HCT116 (cell line): ENCODE measurements around the gene KDM2B. TPM values are rescaled to one million over a fixed set of nuclear protein-coding genes. Genes with fewer than 3 reads are reported as not detected.

Source experiments
- ATAC-seq: fragments of 200-7000 bp; cut with Tn5 transposase; 2 replicates; pipeline ENCODE4 v1.9.1; 2020; ENCODE audit warnings: mild to moderate bottlenecking, moderate library complexity
- BruUV-seq: library from RNA; stranded (reverse); fragments of 400-500 nt; replicated peaks from 2 replicates; lab custom pipeline; 2021; lab: Mats Ljungman, UMichigan
- CTCF ChIA-PET: fragments of 300-600 bp; sonication (Branson Sonifier 250); formaldehyde crosslinking; loops from one replicate; lab custom pipeline; 2021; ENCODE audit warnings: antibody characterized with exemption; lab: Charles Lee
- POLR2A ChIA-PET: fragments of 300-600, 350-600 bp; sonication (Branson Sonifier 250); formaldehyde crosslinking; loops from one replicate; lab custom pipeline; 2021; ENCODE audit warnings: antibody characterized with exemption; lab: Charles Lee
- RAD21 ChIA-PET, 2 experiments: fragments of 300-600 bp; sonication (Branson Sonifier 250); formaldehyde crosslinking; loops; one replicate each; lab custom pipeline; 2023; ENCODE audit warnings: low total read pairs in 2 of 2; ENCODE audit not compliant: uncharacterized antibody in 2 of 2, unreplicated experiment in 2 of 2, low non-redundant PET in 1 of 2; lab: Charles Lee
- DNase-seq: peaks from one replicate; pipeline ENCODE4 v3.0.0-alpha.2; 2010; ENCODE audit warnings: low read depth, low spot score
- H2AFZ ChIP-seq: fragments of 200-600 bp; shearing (Covaris generic), sonication (generic); 2 replicates; pipeline ENCODE4 v1.6.1; 2017; ENCODE audit warnings: low read depth, mixed run types, mixed read lengths, antibody characterized with exemption, low read length; ENCODE audit not compliant: poor library complexity, severe bottlenecking
- H3K27ac ChIP-seq: 2 replicates; pipeline ENCODE4 v1.5.1; 2012; ENCODE audit warnings: low read depth, low read length
- H3K27me3 ChIP-seq: fragments of 200-600 bp; sonication (generic); 2 replicates; pipeline ENCODE4 v1.6.1; 2016; ENCODE audit warnings: mixed run types, low read length, mixed read lengths; ENCODE audit not compliant: insufficient read depth
- H3K36me3 ChIP-seq, 2 experiments: fragments of 200-500 bp in 1 of 2; fragments of 200-600 bp in 1 of 2; sonication (Bioruptor generic) in 1 of 2; sonication (generic) in 1 of 2; 2 replicates each; pipeline versions ENCODE4 v1.5.1 to v1.6.1; 2014 to 2016; ENCODE audit warnings: low read length in 2 of 2, inconsistent platforms in 1 of 2, mixed read lengths in 1 of 2, mixed run types in 1 of 2; ENCODE audit not compliant: insufficient read depth in 2 of 2, control insufficient read depth in 1 of 2
- H3K4me1 ChIP-seq, 2 experiments: fragments of 200-600 bp in 1 of 2; sonication (generic) in 1 of 2; 2 replicates each; pipeline versions ENCODE4 v1.5.1 to v1.6.1; 2012 to 2017; ENCODE audit warnings: low read length in 2 of 2, inconsistent platforms in 1 of 2, mild to moderate bottlenecking in 1 of 2, mixed read lengths in 1 of 2, mixed run types in 1 of 2, moderate library complexity in 1 of 2; ENCODE audit not compliant: insufficient read depth in 2 of 2, control insufficient read depth in 1 of 2
- H3K4me2 ChIP-seq: fragments of 200-600 bp; sonication (generic); 2 replicates; pipeline ENCODE4 v1.6.1; 2017; ENCODE audit warnings: mixed run types, low read length, mixed read lengths
- H3K4me3 ChIP-seq, 2 experiments: fragments of 200-600 bp in 1 of 2; sonication (generic) in 1 of 2; replicated peaks in 1 of 2; 2 replicates each; pipeline ENCODE4 v1.5.1; 2011 to 2016; ENCODE audit warnings: low read length in 2 of 2, control low read depth in 1 of 2, low read depth in 1 of 2, mild to moderate bottlenecking in 1 of 2, mixed read lengths in 1 of 2, mixed run types in 1 of 2
- H3K79me2 ChIP-seq: fragments of 200-600 bp; sonication (generic); 2 replicates; pipeline ENCODE4 v1.6.1; 2017; ENCODE audit warnings: mild to moderate bottlenecking, mixed run types, low read length, moderate library complexity, mixed read lengths; ENCODE audit not compliant: insufficient read depth
- H3K9ac ChIP-seq: fragments of 200-600 bp; sonication (generic); 2 replicates; pipeline ENCODE4 v1.6.1; 2016; ENCODE audit warnings: low read length, mixed read lengths
- H3K9me2 ChIP-seq: fragments of 200-600 bp; sonication (generic), shearing (Covaris generic); 2 replicates; pipeline ENCODE4 v1.6.1; 2017; ENCODE audit warnings: mixed run types, mild to moderate bottlenecking, moderate library complexity; ENCODE audit not compliant: insufficient read depth
- H3K9me3 ChIP-seq, 2 experiments: fragments of 200-500 bp in 1 of 2; fragments of 200-600 bp in 1 of 2; sonication (Bioruptor generic) in 1 of 2; sonication (generic) in 1 of 2; 2 replicates each; pipeline ENCODE4 v1.6.1; 2014 to 2017; ENCODE audit warnings: low read length in 2 of 2, mixed read lengths in 2 of 2, inconsistent platforms in 1 of 2, low read depth in 1 of 2, mild to moderate bottlenecking in 1 of 2, mixed run types in 1 of 2, moderate library complexity in 1 of 2; ENCODE audit not compliant: control insufficient read depth in 1 of 2, insufficient read depth in 1 of 2
- H4K20me1 ChIP-seq: fragments of 200-600 bp; sonication (generic), shearing (Covaris generic); 2 replicates; pipeline ENCODE4 v1.6.1; 2017; ENCODE audit warnings: mixed run types, mild to moderate bottlenecking, moderate library complexity; ENCODE audit not compliant: insufficient read depth
- CBX3 ChIP-seq: IDR thresholded peaks from 2 replicates; pipeline ENCODE4 v1.6.1; 2012; ENCODE audit warnings: low read depth
- CEBPB ChIP-seq: IDR thresholded peaks from 2 replicates; pipeline ENCODE4 v1.6.1; 2012; ENCODE audit warnings: low read depth
- CTCF ChIP-seq, 3 experiments: fragments of 200-600 bp in 1 of 3; sonication (generic) in 1 of 3; IDR thresholded peaks in 2 of 3; conservative IDR thresholded peaks in 1 of 3; 2 replicates each; pipeline ENCODE4 v1.5.1; 2012 to 2017; ENCODE audit warnings: low read depth in 2 of 3, low read length in 2 of 3, antibody characterized with exemption in 1 of 3, borderline replicate concordance in 1 of 3, control low read depth in 1 of 3, mild to moderate bottlenecking in 1 of 3, mixed read lengths in 1 of 3, mixed run types in 1 of 3, moderate library complexity in 1 of 3; ENCODE audit not compliant: insufficient read depth in 1 of 3
- EGR1 ChIP-seq: IDR thresholded peaks from 2 replicates; pipeline ENCODE4 v1.6.1; 2012; ENCODE audit warnings: low read depth
- ELF1 ChIP-seq: IDR thresholded peaks from 2 replicates; pipeline ENCODE4 v1.6.1; 2012; ENCODE audit warnings: low read depth, borderline replicate concordance
- EZH2phosphoT487 ChIP-seq: fragments of 200-600 bp; IDR thresholded peaks from 2 replicates; pipeline ENCODE4 v1.6.1; 2018; ENCODE audit warnings: antibody characterized with exemption, borderline replicate concordance
- MAX ChIP-seq: IDR thresholded peaks from 2 replicates; pipeline ENCODE4 v1.6.1; 2012
- POLR2A ChIP-seq: IDR thresholded peaks from 2 replicates; pipeline ENCODE4 v1.7.0; 2011; ENCODE audit warnings: borderline replicate concordance; ENCODE audit not compliant: insufficient read depth, insufficient read length; ENCODE audit errors: extremely low read depth
- REST ChIP-seq: IDR thresholded peaks from 2 replicates; pipeline ENCODE4 v1.6.1; 2012; ENCODE audit warnings: low read depth
- SIN3A ChIP-seq: IDR thresholded peaks from 2 replicates; pipeline ENCODE4 v1.6.1; 2012; ENCODE audit warnings: low read depth
- SRF ChIP-seq: IDR thresholded peaks from 2 replicates; pipeline ENCODE4 v1.6.1; 2012; ENCODE audit warnings: low read depth
- TCF7L2 ChIP-seq: IDR thresholded peaks from 2 replicates; pipeline ENCODE4 v1.7.0; 2011; ENCODE audit warnings: borderline replicate concordance, inconsistent platforms; ENCODE audit not compliant: insufficient read depth, insufficient read length; ENCODE audit errors: extremely low read depth
- ZBTB33 ChIP-seq: IDR thresholded peaks from 2 replicates; pipeline ENCODE4 v1.6.1; 2011; ENCODE audit warnings: mild to moderate bottlenecking, low read length, moderate library complexity; ENCODE audit not compliant: insufficient replicate concordance; ENCODE audit errors: extremely low read depth
- ZNF274 ChIP-seq: fragments of 200-500 bp; sonication (Bioruptor generic); IDR thresholded peaks from 2 replicates; pipeline ENCODE4 v1.6.1; 2014; ENCODE audit warnings: mild to moderate bottlenecking, low read depth, low read length, inconsistent platforms
- intact Hi-C: fragments of 100-400 bp; cut with micrococcal nuclease; formaldehyde crosslinking; loops from 2 replicates; pipeline ENCODE4 v1.10.0; 2022
- total RNA-seq: library from RNA; stranded (reverse); gene quantifications from one replicate; pipeline ENCODE4 v1.2.1, GENCODE V29; 2021; ENCODE audit not compliant: unreplicated experiment

Gene KDM2B
- total RNA-seq, 1 experiment from 2014 or later, result 36.7 TPM

GRCh38 chr12:121476477-121476876 is 104.3 kb downstream of the KDM2B start:
- CTCF ChIA-PET, result interaction anchor here (0.9 to 1.6 kb wide), 2 partner anchors 23 to 34 kb away, joined by 3 to 4 read pairs; no protein-coding TSS in a partner anchor
- intact Hi-C loops, result no loop called here
- POLR2A ChIA-PET, result no interaction called here
- Histone ChIP-seq H2AFZ (no peak overlapping the region), H3K27ac (no peak overlapping the region), H3K9ac (no peak overlapping the region), H3K36me3 (no peaks in the 10 kb centered on the region), H3K9me2 (no peaks in the 10 kb centered on the region), H3K4me3 (no peak overlapping the region), H3K9me3 (no peaks in the 10 kb centered on the region), H3K79me2 (no peaks in the 10 kb centered on the region), H3K27me3 (no peaks in the 10 kb centered on the region), H3K4me2 (no peak overlapping the region), H3K4me1 (peaks cover 0 to 7% of the 10 kb centered on the region in 2 experiments; a peak in 2 of 4 replicates), H4K20me1 (no peaks in the 10 kb centered on the region)
- no TSS peak for BruUV-seq
- no peak for TF ChIP-seq ELF1
- no peak for TF ChIP-seq SRF
- TF ChIP-seq CBX3, result no peak
- TF ChIP-seq EGR1, result no peak
- no peak for TF ChIP-seq ZNF274
- TF ChIP-seq POLR2A, result no peak
- TF ChIP-seq ZBTB33, result no peak
- no peak for TF ChIP-seq EZH2phosphoT487
- no peak for TF ChIP-seq REST
- no peak for TF ChIP-seq TCF7L2
- TF ChIP-seq MAX, result no peak
- no peak for TF ChIP-seq CTCF (IDR thresholded peaks at IDR 0.05 in 2 of 3, conservative IDR thresholded peaks at IDR 0.05 in 1 of 3; ENCODE audit: borderline replicate concordance in 1 of 3, insufficient read depth in 1 of 3, low read depth in 2 of 3, low read length in 2 of 3)
- TF ChIP-seq CEBPB, result no peak
- no peak for TF ChIP-seq SIN3A
- RAD21 ChIA-PET, result no interaction called here
- DNase-seq (no peak), ATAC-seq (no peak)
